HG03159 (cell line): ENCODE data around the gene PANK3.

ENCODE experiments used
- ATAC-seq: cut with Tn5 transposase; IDR thresholded peaks from one replicate; pipeline ENCODE4 v1.9.1; 2021; ENCODE audit warnings: mild to moderate bottlenecking, moderate library complexity; ENCODE audit not compliant: unreplicated experiment

The PANK3 gene

DNA sequence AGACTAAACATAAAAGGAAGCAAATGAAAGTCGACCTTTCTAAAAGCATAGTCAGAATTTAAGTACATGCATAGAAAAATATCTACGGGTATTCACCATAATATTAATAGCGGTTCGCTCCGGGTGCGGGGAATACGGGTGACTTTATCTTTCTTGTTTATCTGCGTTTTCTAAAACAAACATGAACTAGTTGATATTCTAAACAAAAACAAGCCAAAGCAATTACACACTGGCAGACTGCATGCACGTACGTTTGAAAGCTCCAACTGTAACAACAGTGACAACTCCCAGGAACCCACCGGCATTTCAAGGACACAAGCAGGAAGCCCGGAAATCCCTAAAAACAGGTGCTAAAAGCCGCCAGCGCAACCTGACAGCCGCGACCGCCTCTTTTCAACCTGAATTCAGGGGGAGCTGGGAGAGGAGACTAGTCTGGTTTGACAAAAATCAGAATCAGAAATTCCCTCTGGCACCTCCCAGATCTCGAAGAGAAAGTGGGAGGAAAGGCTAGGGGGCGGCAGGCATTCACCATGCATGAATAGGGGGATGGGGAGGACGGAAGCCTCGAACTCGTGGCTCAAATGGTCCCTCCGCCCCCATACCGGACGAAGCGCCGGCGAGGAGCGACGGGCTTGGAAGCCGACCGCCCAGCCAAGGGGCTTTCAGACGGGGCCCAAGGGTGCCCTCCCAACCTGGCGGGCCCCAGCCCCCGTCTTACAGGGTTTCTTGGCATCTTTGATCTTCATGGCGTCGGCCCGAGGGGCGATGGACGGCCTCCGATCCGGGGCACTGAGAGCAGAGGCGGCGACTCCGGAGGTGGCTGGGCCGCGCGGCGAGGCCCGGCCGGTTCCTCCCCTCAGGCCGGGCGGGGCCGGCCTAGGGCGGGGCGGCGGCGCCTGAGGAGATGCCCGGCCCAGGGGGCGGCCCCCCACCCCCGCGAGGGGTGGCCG lies at the start of gene PANK3:
TSS of gene PANK3 (minus strand) at position 831 of the 950 bp plus-strand sequence. CDS start at position 746, 85 bp downstream.
- peak; percentile 55 for ATAC-seq

DNA sequence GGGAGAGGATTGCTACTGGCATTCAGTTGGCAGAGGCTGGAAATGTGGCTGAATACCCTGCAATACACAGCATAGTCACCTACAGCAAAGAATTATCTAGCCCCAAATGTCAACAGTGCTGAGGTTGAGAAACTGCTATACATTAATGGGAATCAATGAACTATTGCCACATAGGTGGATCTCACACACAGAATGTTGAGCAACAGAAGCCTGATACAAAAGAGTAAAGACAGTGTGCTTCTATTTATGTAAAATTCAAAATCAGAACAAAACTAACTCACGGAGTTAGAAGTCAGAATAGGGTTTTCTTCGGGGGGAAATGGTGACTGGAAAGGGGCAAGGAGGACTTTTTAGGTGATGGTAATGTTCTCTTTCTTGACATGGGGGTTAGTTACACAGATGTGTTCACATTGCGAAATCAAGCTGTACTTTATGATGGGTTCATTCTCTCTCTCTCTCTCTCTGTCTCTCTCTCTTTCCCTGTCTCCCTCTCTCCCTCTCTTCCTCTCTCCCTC lies 45.7 kb upstream of the PANK3 start:
- no peak for ATAC-seq

DNA sequence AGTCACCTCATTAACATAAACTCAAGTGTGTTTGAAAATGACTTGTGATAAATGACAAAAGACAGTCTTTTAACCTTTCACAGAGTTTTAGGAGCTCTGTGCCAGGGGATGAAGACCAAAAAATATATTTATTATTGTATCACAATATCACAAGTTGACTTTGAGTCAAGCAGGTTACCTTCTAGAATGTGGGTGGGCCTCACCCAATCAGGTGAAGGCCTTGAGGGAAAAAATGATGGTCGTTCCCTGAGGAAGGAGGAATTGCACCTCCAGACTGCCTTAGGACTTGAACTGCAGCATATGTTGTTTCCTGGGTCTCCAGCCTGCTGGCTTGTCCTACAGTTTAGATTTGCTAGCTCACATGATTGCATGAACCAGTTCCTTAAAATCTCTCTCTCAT lies 41.6 kb upstream of the PANK3 start:
- no peak for ATAC-seq

DNA sequence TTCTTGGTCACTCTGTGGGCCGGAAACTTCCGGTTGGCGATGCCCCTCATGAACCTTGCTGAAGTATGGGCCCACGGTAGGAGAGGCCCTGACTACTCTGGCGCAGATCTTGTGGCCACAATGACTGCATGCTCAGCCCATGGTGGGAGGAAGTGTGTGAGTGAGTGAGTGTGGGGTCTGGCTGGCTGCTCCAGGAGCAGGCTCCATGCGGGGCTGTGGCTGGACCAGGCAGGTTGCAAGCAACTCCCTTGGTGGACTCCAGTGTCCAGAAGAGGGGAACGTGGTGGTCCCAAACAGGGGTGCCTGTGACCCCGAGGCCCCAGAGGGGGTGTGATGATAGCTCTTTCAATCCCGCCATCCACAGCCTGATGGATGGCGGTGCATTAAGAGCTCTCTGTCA lies 35.5 kb upstream of the PANK3 start:
- no peak for ATAC-seq

DNA sequence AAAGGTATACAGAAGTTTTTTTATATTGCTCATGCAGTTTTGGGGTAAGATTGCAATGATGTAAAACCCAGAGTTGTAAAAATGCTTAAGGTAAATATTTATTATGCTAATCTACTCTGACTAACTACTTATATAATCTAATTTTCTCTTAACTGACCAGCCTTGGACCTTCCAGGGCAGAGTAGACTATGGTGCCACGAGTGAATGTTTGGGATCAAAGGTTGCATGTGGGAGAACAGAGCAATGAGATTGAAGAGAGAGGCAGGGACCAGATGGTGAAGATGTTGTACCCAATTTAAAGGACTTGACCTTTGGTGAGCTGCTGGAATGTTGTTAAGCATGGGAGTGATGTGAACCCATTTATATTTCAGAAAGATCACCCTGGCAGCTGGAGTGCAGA lies 34.8 kb upstream of the PANK3 start:
- ATAC-seq = no peak

GRCh38 chr5:168613396-168613795 lies 34.2 kb upstream of the PANK3 start:
- no peak for ATAC-seq

GRCh38 chr5:168612996-168613395 lies 33.8 kb upstream of the PANK3 start:
- no peak for ATAC-seq

DNA sequence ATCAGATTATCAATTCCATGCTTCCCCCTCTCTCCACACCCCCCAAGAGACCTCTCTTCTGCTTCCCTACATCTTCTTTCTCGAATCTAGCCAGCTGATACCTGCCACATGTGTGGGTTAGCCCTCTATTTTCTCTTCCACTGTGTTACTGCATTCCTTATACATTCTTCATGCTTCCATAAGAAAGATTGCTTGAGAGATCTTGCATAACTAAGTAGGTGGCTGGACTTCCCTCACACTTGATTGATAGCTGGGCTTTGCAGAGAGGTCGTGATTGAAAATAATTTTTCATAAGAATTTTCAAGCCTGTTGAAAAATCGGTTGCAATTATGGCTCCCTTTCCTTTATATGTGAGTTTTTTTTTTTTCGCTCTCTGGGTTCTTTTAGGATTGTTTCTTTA lies 33.0 kb upstream of the PANK3 start:
- no peak for ATAC-seq

GRCh38 chr5:168611165-168611564 lies 32.0 kb upstream of the PANK3 start:
- ATAC-seq = no peak

- ATAC-seq = no peak
Observed at GRCh38 chr5:168609806-168610482, 30.8 kb upstream of the PANK3 start.

DNA sequence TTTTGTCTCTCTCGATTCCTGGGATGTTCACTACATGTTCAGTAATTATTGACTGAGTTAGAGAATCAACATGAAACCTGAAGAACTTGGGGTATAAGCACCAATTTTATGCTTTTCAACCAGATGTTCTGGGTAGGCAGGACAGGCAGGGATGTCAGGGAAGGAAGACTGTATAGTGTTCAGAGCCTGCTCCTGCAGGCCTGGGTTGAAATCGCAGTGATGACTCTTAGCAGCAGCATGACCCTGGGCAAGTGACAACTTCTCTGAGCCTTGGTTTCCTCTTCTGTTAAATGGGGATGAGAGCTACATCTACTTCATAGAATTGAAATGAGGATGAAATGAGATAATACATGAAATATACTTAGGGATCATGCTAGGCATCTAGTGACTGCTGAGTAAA lies 29.7 kb upstream of the PANK3 start:
- no peak for ATAC-seq

- no peak for ATAC-seq
Observed at GRCh38 chr5:168608386-168608785, 29.2 kb upstream of the PANK3 start.

DNA sequence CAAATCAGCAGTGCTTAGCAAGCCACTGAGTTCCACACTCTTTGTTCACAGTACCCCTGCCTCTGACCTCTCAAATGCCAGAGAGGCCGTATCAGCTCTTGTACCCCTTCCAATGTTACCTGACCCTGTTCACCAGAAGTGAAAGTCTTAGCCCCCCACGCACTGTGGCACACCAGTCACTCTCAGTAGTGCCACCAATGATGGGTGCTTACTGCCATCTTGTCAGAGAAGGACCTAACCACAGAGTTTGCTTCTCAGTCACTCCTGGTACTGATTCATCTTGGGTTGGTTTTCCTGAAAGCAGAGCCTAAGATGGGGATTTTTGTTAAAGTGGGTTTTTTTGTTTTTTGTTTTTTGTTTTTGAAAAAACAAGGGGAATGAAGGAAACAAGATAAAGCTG lies 28.8 kb upstream of the PANK3 start:
- ATAC-seq = no peak

DNA sequence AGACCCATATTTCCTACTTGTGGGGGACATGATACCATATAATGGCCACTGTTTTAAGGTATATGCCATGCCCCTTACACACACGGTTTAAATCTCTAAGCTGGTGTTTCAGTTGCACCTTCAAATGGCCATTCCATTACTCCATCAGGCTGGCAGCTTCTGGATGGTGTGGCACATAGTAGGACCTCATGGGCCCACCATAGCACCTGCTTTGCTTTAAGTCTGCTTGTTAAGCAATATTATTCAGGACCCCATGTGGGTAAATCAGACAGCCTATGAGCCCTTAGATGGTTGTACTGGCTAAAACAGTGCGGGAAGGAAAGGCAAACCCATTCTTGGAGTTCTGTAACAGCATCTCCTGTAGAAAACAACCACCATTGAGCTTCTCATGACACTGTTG lies 27.4 kb upstream of the PANK3 start:
- ATAC-seq = no peak

- ATAC-seq = no peak
Observed at GRCh38 chr5:168604436-168604835, 25.3 kb upstream of the PANK3 start.

GRCh38 chr5:168603746-168604145 lies 24.6 kb upstream of the PANK3 start:
- ATAC-seq = no peak

GRCh38 chr5:168602517-168602916 lies 23.3 kb upstream of the PANK3 start:
- ATAC-seq = no peak

DNA sequence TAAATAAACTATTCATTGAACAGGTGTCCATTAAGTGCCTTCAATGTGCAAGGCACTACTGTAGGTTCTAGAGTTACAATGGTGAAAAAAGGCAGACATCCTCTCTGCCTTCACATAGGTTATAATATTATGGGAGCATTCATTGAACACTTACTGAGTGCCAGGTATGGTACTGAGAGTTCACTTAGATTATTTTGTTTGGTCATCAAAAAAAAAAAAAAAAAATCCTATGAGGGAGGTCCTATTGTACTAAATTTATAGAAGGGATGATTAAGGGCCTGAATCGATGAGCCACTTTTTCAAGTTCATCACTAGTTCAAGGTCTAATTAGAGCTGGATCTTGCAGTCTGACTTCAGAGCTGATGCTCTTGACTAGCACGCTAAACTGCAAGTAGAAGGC lies 22.8 kb upstream of the PANK3 start:
- ATAC-seq = no peak

DNA sequence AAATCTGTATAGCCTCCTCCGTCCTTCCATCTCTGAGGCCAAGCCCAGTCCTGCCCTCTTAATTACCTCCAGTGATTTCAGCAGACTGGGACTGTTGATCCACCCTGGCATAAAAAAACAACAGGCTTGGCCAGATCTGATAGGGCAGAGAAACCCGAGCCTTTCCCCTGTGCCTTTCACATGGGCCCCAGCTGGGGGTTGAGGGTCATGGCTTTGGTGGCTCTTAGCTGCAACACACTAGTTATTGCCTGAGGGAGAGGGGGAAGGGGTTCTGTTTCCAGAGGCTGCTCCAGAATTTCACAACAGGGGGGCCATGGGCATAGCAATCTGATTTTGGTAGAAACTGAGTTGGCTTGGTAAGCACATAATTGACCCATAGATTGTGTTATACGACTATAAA lies 21.2 kb upstream of the PANK3 start:
- ATAC-seq = no peak

DNA sequence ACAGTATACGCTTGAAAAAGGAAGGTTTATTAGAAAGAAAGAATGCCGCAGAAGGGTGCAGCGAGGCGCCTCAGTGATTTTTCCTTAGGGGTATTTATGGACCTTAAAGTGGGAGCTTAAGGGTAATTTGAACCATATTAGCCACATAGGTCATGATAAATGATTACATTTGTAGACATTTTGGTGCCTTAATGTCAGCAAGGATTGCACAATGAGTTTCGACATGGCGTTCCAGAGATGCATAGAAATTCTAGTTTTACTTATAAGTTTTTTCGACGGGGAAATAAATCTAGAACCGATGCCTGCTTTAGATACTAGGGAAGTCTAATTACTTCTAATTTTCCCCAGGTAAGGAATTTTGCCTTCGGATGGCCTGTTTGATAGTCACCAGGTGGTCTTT lies 20.7 kb upstream of the PANK3 start:
- no peak for ATAC-seq

DNA sequence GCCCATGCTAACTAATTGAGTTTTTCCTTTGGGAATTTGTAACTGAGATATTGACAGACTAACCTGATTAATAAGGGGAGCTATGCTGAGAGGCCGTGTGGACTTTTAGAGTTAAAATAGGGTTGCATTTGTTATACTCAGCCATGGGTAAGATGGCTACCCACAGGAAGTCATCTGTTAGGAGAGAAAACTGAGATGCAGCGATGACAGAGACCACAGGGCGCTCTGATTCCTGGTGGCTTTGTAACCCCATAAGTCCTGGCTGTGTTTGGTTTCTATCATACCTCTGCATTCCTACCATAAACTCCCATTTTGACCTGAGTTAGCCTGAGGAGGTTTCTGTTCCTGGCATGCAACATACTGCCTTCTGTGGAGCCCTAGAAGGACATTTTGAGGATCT lies 19.5 kb upstream of the PANK3 start:
- no peak for ATAC-seq

DNA sequence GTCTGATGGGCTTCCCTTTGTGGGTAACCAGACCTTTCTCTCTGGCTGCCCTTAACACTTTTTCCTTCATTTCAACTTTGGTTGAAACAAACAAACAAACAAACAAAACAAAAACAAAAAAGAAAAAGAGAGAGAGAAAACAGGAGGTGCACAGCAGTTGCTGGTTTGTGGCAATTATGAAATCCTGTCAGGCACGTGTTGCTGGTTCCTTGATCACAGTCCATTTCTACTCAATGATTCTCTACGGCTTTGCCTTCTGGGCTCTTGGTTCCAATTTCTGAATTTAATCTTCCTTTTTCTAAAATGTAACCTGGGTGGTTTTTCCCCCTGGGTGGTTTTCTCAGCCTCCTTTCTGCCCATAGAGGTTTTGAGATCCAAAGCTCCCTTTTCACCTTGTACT lies 17.8 kb upstream of the PANK3 start:
- ATAC-seq = no peak
